A549 (cell line): ENCODE results near the gene ZNF195. TPM values are rescaled to one million over a fixed set of nuclear protein-coding genes. Genes with fewer than 3 reads are reported as not detected.
"Not testable (repeated sequence)": the region's sequence is repeated elsewhere in the genome, so short reads cannot be mapped to it uniquely, and the experiment has no call there.

ENCODE experiments used
- ATAC-seq, 2 experiments: fragments of 200-7000 bp in 1 of 2; fragments of >200 bp in 1 of 2; cut with Nextera tagmentation in 1 of 2; cut with Tn5 transposase in 1 of 2; 3 replicates each; pipeline versions ENCODE4 v1.8.0 to v1.9.1; 2018 to 2020; ENCODE audit warnings: mild to moderate bottlenecking in 1 of 2, moderate library complexity in 1 of 2
- CTCF ChIA-PET: fragments of 300-600 bp; sonication (Branson Sonifier 250); formaldehyde crosslinking; extraction: SDS; loops from one replicate; lab custom pipeline; 2021; ENCODE audit warnings: antibody characterized with exemption, inconsistent platforms; lab: Yijun Ruan, JAX
- POLR2A ChIA-PET: fragments of 350-600 bp; formaldehyde crosslinking; extraction: SDS; loops from one replicate; lab custom pipeline; 2021; ENCODE audit warnings: antibody characterized with exemption, inconsistent platforms; lab: Yijun Ruan, JAX
- DNase-seq, 2 experiments: peaks; one replicate each; pipeline versions ENCODE4 v3.0.0 to v3.0.0-alpha.2; 2011 to 2016; ENCODE audit warnings: low read depth in 1 of 2, low spot score in 1 of 2
- FAIRE-seq: peaks from 2 replicates; lab custom pipeline; 2011; peaks lifted over from hg19 to GRCh38; lab: Jason Lieb, UNC
- H3K27ac ChIP-seq, 2 experiments: fragments of >200 bp; sonication (Bioruptor Twin); formaldehyde crosslinking; 3 replicates each; pipeline ENCODE4 v1.5.1; 2016 to 2017
- H3K4me1 ChIP-seq: fragments of >200 bp; sonication (Bioruptor Twin); formaldehyde crosslinking; 3 replicates; pipeline ENCODE4 v1.6.1; 2016
- H3K4me2 ChIP-seq: fragments of >200 bp; sonication (Bioruptor Twin); formaldehyde crosslinking; 3 replicates; pipeline ENCODE4 v1.6.1; 2016
- H3K4me3 ChIP-seq: fragments of >200 bp; sonication (Bioruptor Twin); formaldehyde crosslinking; 3 replicates; pipeline ENCODE4 v1.5.1; 2016
- H3K9me3 ChIP-seq: fragments of >200 bp; sonication (Bioruptor Twin); formaldehyde crosslinking; 3 replicates; pipeline ENCODE4 v1.6.1; 2016
- E2F6 ChIP-seq: IDR thresholded peaks from 2 replicates; pipeline ENCODE4 v1.6.1; 2012; ENCODE audit warnings: low read depth, borderline replicate concordance
- FOSL2 ChIP-seq, 2 experiments: fragments of 450-650 bp in 1 of 2; fragments of >200 bp in 1 of 2; sonication (Bioruptor Twin) in 1 of 2; formaldehyde crosslinking; IDR thresholded peaks; 2 replicates each; pipeline versions ENCODE4 v1.5.0 to v1.6.1; 2016 to 2020; ENCODE audit warnings: mild to moderate bottlenecking in 1 of 2, moderate library complexity in 1 of 2
- MAZ ChIP-seq: fragments of 150-350 bp; IDR thresholded peaks from 2 replicates; pipeline ENCODE4 v1.6.1; 2014; ENCODE audit warnings: antibody characterized with exemption, low read depth, low read length, borderline replicate concordance
- PHF8 ChIP-seq: fragments of 200-600 bp; sonication (generic); IDR thresholded peaks from 2 replicates; pipeline ENCODE4 v1.6.1; 2016; ENCODE audit warnings: low read depth, mild to moderate bottlenecking, antibody characterized with exemption, moderate library complexity, borderline replicate concordance
- USF2 ChIP-seq: fragments of 450-650 bp; IDR thresholded peaks from 2 replicates; pipeline ENCODE4 v1.6.1; 2014; ENCODE audit warnings: antibody characterized with exemption
- whole genome bisulfite sequencing: methylation state at CpG from one replicate; pipeline ENCODE4 v1.1.6; 2017; ENCODE audit errors: missing lambda C conversion rate; 5-methylcytosine and 5-hydroxymethylcytosine counted together
- polyA plus RNA-seq, 4 experiments: library from polyadenylated mRNA; depleted of rRNA in 3 of 4; stranded (reverse); fragments of >200 nt; fragmentation: RNase III in 1 of 4; extraction: RNeasy Plus Mini Kit Qiagen cat#74134 plus additional on column Dnase treatment in 1 of 4; gene quantifications; 2 replicates in 3 of 4; 3 replicates in 1 of 4; pipeline ENCODE4 v1.2.3, GENCODE V29; 2011 to 2017
- TF ChIP-seq, protein P1 (sequence below): IDR thresholded peaks from 2 replicates; pipeline ENCODE4 v1.6.1; 2012

The ZNF195 gene
- polyA plus RNA-seq, 2 of the 4 experiments (the other 2 are of a cell fraction): 17.3 to 30.9 TPM

GRCh38 chr11:3426541-3426940, 47.6 kb upstream of the ZNF195 start:
- CTCF ChIA-PET; H3K4me3 ChIP-seq; FAIRE-seq; H3K27ac ChIP-seq; H3K4me1 ChIP-seq; H3K4me2 ChIP-seq; DNase-seq; POLR2A ChIA-PET; ATAC-seq; H3K9me3 ChIP-seq; TF ChIP-seq FOSL2 (IDR thresholded peaks at IDR 0.05): not testable (repeated sequence)
- TF ChIP-seq FOSL2 (CRISPR knock-in tag; IDR thresholded peaks at IDR 0.05): peak; percentile 17; the same call in 1 of the 2 replicates
- WGBS: 78% methylated on average over 8 of the region's 8 CpGs

- POLR2A ChIA-PET: interaction anchor here (1.4 kb wide), 1 partner anchor 45 kb away, joined by 3 read pairs; the partner anchor contains the start of gene ZNF195
- H3K27ac ChIP-seq, DNase-seq, CTCF ChIA-PET, FAIRE-seq, H3K4me1 ChIP-seq, H3K4me3 ChIP-seq, H3K9me3 ChIP-seq, ATAC-seq: not testable (repeated sequence)
- peak overlapping the region; percentile 85 for H3K4me2 ChIP-seq
- WGBS: 53% methylated on average over 4 of the region's 5 CpGs
Observed at GRCh38 chr11:3423928-3424327, 45.0 kb upstream of the ZNF195 start.

DNA sequence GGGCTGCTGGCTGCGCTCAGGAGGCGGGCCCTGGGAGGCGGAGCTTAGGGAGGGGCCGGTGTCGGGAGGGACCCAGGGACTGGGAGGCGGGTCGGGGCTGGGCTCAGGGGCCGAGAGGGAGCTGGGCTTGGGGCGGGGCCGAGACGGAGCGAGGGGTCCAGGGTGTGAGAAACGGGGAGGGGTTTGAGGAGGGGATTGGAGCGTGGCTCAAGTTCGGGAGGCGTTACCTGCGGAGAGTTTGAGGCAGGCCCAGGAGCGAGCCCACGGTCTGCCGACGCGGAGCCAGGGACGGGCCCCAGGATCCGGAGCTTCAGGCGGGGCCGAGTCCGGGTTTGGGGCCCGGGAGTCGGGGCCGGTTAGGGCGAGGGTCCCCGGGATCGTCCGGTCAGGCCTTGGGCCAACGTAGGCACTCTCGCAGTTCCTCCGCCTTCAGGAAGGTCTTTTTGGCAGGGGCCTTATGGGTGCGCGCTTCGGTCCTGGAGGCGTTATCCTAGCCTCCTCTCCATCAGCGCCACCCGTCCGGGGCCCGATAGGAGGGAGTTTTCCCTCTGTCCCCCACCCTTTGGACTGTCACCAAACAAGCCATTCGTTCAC, 44.3 kb upstream of the ZNF195 start:
- not testable (repeated sequence) for H3K4me1 ChIP-seq, FAIRE-seq, H3K9me3 ChIP-seq
- peak in 1 of 2 experiments; percentile 14 for DNase-seq
- peak overlapping the region; percentile 58 for H3K4me3 ChIP-seq
- CTCF ChIA-PET: interaction anchor here (1.0 kb wide), 1 partner anchor 15 kb away, joined by 3 read pairs; no protein-coding TSS in a partner anchor
- 0% methylated on average over 9 of the region's 46 CpGs for WGBS
- POLR2A ChIA-PET: interaction anchor here (0.8 to 1.4 kb wide), 2 partner anchors 44 to 494 kb away, joined by 3 to 4 read pairs; partner anchors contain the start of genes PHLDA2 and ZNF195
- ATAC-seq: 0 out of 6 replicates have a peak, but pooled peaks of 1 of the 2 experiments have one; percentile 40
- H3K27ac ChIP-seq: peak overlapping the region; percentile 62 to 81; a peak in 4 of 6 replicates
- peak overlapping the region; percentile 85 for H3K4me2 ChIP-seq

DNA sequence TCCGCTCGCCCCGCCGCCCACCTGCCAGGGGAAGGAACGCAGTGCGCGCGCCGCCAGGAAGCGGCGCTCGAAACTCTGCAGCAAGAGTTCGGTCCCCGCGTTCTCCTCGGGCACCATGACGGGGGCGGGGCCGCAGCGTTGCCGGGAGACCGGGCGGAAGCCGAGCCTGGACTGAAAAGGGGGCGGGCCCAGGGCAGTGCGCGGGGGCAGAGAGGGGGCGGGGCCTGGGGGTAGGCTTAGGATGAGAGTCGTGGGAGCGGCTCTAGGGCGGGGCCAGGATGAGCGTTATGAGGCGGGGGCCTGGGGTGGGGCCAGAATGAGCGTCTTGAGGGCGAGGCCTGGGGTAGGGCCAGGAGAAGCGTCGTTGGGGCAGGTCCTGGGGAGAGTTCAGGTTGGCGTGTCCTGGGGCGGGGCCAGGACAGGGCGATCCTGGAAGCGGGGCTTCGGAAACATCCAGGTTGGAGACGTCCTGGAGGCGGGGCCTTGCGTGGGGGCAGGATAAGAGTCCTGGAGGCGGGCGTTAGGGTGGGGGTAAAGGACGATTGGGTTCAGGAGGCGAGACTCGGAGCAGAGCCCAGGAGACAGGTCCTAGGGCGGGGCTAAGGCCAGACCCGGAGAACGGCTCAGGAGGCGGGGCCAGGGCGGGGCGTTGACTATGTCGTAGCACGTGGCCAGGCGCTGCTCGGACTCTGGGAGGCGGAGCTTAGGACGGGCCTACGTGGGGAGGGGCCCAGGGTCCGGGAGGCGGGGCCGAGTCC, 43.6 kb upstream of the ZNF195 start:
- WGBS: 0% methylated on average over 8 of the region's 66 CpGs
- not testable (repeated sequence) for H3K4me1 ChIP-seq, H3K9me3 ChIP-seq, FAIRE-seq
- DNase-seq (peak; percentile 55 to 98), ATAC-seq (peak; percentile 97 to 100)
- peak; percentile 61 for TF ChIP-seq USF2
- TF ChIP-seq, protein P1, sequence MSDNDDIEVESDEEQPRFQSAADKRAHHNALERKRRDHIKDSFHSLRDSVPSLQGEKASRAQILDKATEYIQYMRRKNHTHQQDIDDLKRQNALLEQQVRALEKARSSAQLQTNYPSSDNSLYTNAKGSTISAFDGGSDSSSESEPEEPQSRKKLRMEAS: peak; percentile 60; the same call in 1 of the 2 replicates
- peak; percentile 31; the same call in 1 of the 2 replicates for TF ChIP-seq MAZ
- POLR2A ChIA-PET: interaction anchor here (0.8 to 1.4 kb wide), 2 partner anchors 43 to 493 kb away, joined by 3 to 4 read pairs; partner anchors contain the start of genes PHLDA2 and ZNF195
- H3K4me2 ChIP-seq: peak overlapping the region; percentile 82
- peak overlapping the region; percentile 58 for H3K4me3 ChIP-seq
- peak overlapping the region; percentile 67 to 87 for H3K27ac ChIP-seq
- CTCF ChIA-PET: interaction anchor here (1.0 kb wide), 1 partner anchor 14 kb away, joined by 3 read pairs; no protein-coding TSS in a partner anchor

GRCh38 chr11:3421608-3422379, 42.8 kb upstream of the ZNF195 start:
- TF ChIP-seq E2F6 (peak; percentile 48; the same call in 1 of the 2 replicates), PHF8 (peak; percentile 26; the same call in 1 of the 2 replicates)
- TF ChIP-seq, protein P1: peak; percentile 15; the same call in 1 of the 2 replicates
- Histone ChIP-seq H3K4me3 (peak overlapping the region; percentile 58), H3K27ac (peak overlapping the region; percentile 67 to 87), H3K4me2 (peak overlapping the region; percentile 82)
- DNase-seq: peak in 1 of 2 experiments; percentile 18
- FAIRE-seq, H3K4me1 ChIP-seq, CTCF ChIA-PET, POLR2A ChIA-PET, H3K9me3 ChIP-seq: not testable (repeated sequence)
- WGBS: 19% methylated on average over 13 of the region's 42 CpGs
- ATAC-seq: peak in 1 of 2 experiments; percentile 67; a peak in 4 of 6 replicates

DNA sequence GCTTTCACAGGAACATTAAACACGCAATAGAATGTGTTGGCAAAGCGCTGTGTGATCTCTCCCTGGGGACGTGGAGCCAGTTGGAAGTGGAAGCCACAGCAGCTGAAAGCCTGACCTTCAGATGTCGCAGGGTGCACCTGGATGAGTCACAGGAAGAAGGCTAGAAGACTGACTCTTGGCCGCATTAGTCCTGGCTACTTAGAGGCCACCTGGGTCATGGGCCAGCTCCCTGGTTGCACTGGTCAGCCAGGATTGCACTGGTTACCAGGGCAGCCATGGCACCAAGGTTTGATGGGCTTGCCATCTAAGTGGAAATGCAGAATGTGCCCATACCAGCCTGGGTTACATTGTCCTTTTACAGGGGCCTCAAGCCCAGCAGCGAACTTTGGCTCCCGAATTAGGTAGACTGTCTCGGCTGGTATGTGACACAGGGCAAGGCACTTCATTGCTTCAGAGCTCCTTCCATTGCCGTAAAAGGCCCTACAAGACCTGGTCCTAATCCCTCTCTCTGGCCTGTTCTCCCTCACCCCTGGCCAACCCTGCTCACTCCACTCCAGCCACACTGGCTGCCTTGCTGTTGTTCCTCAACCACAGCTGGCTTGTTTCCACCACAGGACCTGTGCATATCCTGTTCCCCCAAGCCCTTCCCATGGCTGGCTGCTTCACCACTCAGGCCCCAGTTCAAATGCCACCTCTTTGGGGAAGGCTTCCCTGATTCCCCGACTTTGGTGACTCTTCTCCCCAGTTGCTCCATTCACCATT, 41.5 kb upstream of the ZNF195 start:
- H3K4me3 ChIP-seq, H3K4me2 ChIP-seq, H3K4me1 ChIP-seq, H3K27ac ChIP-seq, DNase-seq, POLR2A ChIA-PET, ATAC-seq, FAIRE-seq, H3K9me3 ChIP-seq: not testable (repeated sequence)
- WGBS: 79% methylated on average over 8 of the region's 10 CpGs
- CTCF ChIA-PET: interaction anchor here (0.7 kb wide), 1 partner anchor 888 kb away, joined by 3 read pairs; no protein-coding TSS in a partner anchor

DNA sequence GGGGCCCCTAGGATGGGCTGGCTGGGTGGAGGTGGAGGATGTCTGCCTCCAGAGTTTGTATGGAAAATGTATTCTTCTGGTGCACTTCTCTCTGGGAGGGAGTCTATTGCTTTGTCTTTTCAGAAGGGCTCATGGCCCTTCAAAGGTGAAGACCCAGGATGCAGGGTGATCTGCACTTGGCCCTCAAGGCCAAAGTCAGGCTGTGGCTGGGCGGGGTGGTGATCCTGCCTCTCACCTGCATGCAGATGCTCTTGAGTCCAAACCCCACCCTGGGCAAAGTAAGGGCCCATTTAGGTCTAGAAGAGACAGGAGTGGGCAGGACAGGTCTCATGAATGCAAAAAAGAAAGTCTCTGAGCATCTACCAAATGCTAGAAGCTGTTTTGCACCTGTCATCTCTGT, 40.5 kb upstream of the ZNF195 start:
- H3K9me3 ChIP-seq, DNase-seq, H3K27ac ChIP-seq, H3K4me1 ChIP-seq, CTCF ChIA-PET, POLR2A ChIA-PET, H3K4me2 ChIP-seq, FAIRE-seq, ATAC-seq, H3K4me3 ChIP-seq: not testable (repeated sequence)
- WGBS: 67% methylated on average over 1 of the region's 1 CpG
